K562 (cell line): ENCODE measurements around the gene LAMTOR1. TPM values are rescaled to one million over a fixed set of nuclear protein-coding genes. Genes with fewer than 3 reads are reported as not detected.

Experiments
- ATF7 ChIP-seq: fragments of 450-650 bp; IDR thresholded peaks from 2 replicates; pipeline ENCODE4 v1.7.1; 2014; ENCODE audit warnings: mild to moderate bottlenecking, moderate library complexity
- BDP1 ChIP-seq: IDR thresholded peaks from 3 replicates; pipeline ENCODE4 v1.6.1; 2011; ENCODE audit not compliant: insufficient read length, insufficient read depth
- BHLHE40 ChIP-seq: IDR thresholded peaks from 2 replicates; pipeline ENCODE4 v1.6.1; 2011; ENCODE audit warnings: low read length, improper control_type of control experiment
- CBX3 ChIP-seq, 2 experiments: IDR thresholded peaks; 1 replicate in 1 of 2; 2 replicates in 1 of 2; pipeline ENCODE4 v1.6.1; 2012; ENCODE audit warnings: inconsistent platforms in 2 of 2, low read length in 2 of 2, borderline replicate concordance in 1 of 2, control low read depth in 1 of 2
- CTCF ChIP-seq, 3 experiments: IDR thresholded peaks in 2 of 3; conservative IDR thresholded peaks in 1 of 3; 2 replicates each; pipeline ENCODE4 v1.5.1; 2011 to 2012; ENCODE audit warnings: low read length in 3 of 3, mild to moderate bottlenecking in 3 of 3, control low read depth in 2 of 3, improper control_type of control experiment in 1 of 3, inconsistent platforms in 1 of 3, low read depth in 1 of 3, mixed read lengths in 1 of 3, moderate library complexity in 1 of 3; ENCODE audit not compliant: insufficient read depth in 2 of 3
- EGR1 ChIP-seq: fragments of 450-650 bp; conservative IDR thresholded peaks from 2 replicates; pipeline ENCODE4 v1.6.1; 2017; ENCODE audit warnings: mild to moderate bottlenecking
- HCFC1 ChIP-seq: IDR thresholded peaks from 2 replicates; pipeline ENCODE4 v1.6.1; 2012; ENCODE audit warnings: low read depth, low read length, improper control_type of control experiment
- ILK ChIP-seq: fragments of 450-650 bp; IDR thresholded peaks from 2 replicates; pipeline ENCODE4 v1.6.1; 2016; ENCODE audit warnings: missing genetic modification characterization, low read depth, mild to moderate bottlenecking, missing compliant biosample characterization, moderate library complexity, borderline replicate concordance
- KLF1 ChIP-seq: fragments of 450-650 bp; IDR thresholded peaks from 2 replicates; pipeline ENCODE4 v1.6.1; 2016; ENCODE audit warnings: missing genetic modification characterization, missing compliant biosample characterization
- MXI1 ChIP-seq: IDR thresholded peaks from 2 replicates; pipeline ENCODE4 v1.6.1; 2011; ENCODE audit warnings: low read depth, mild to moderate bottlenecking, improper control_type of control experiment, low read length
- NFE2L1 ChIP-seq: fragments of 450-650 bp; IDR thresholded peaks from 2 replicates; pipeline ENCODE4 v1.6.1; 2016; ENCODE audit warnings: missing genetic modification characterization, low read depth, mild to moderate bottlenecking, missing compliant biosample characterization, moderate library complexity, borderline replicate concordance
- NONO ChIP-seq, 2 experiments: fragments of 200-400 bp in 1 of 2; fragments of 450-650 bp in 1 of 2; formaldehyde crosslinking in 1 of 2; IDR thresholded peaks; 2 replicates each; pipeline ENCODE4 v1.6.1; 2017; ENCODE audit warnings: low read depth in 2 of 2, mild to moderate bottlenecking in 2 of 2, moderate library complexity in 2 of 2, low read length in 1 of 2
- NR2C2 ChIP-seq, 2 experiments: fragments of 200-800 bp in 1 of 2; sonication (Bioruptor generic) in 1 of 2; sonication (generic) in 1 of 2; formaldehyde crosslinking in 1 of 2; IDR thresholded peaks; 2 replicates each; pipeline versions ENCODE4 v1.6.1 to v1.8.0; 2016 to 2022; ENCODE audit warnings: mild to moderate bottlenecking in 1 of 2, missing compliant biosample characterization in 1 of 2, missing genetic modification characterization in 1 of 2, missing genetic modification reagents in 1 of 2
- POLR3A ChIP-seq: IDR thresholded peaks from 2 replicates; pipeline ENCODE4 v1.6.1; 2011; ENCODE audit warnings: borderline replicate concordance, mild to moderate bottlenecking, moderate library complexity; ENCODE audit not compliant: insufficient read length, insufficient read depth; ENCODE audit errors: extremely low read depth
- RBM14 ChIP-seq: fragments of 200-400 bp; formaldehyde crosslinking; IDR thresholded peaks from 2 replicates; pipeline ENCODE4 v1.6.1; 2018; ENCODE audit warnings: low read depth, mild to moderate bottlenecking, low read length, moderate library complexity, borderline replicate concordance; ENCODE audit not compliant: insufficient read depth
- REST ChIP-seq, 2 experiments: fragments of 450-650 bp; formaldehyde crosslinking in 1 of 2; IDR thresholded peaks; 2 replicates each; pipeline versions ENCODE4 v1.4.0 to v1.6.1; 2014 to 2020; ENCODE audit warnings: mild to moderate bottlenecking in 2 of 2, borderline replicate concordance in 1 of 2, low read depth in 1 of 2
- SMC3 ChIP-seq: conservative IDR thresholded peaks from 2 replicates; pipeline ENCODE4 v1.6.1; 2011; ENCODE audit warnings: low read depth, low read length, improper control_type of control experiment; ENCODE audit not compliant: insufficient read depth
- ZNF324 ChIP-seq: fragments of 250-450 bp; sonication (Bioruptor Pico); IDR thresholded peaks from 2 replicates; pipeline ENCODE4 v1.4.0; 2020; ENCODE audit warnings: mild to moderate bottlenecking
- polyA plus RNA-seq, 8 experiments: library from polyadenylated mRNA; depleted of rRNA in 4 of 8; stranded (reverse) in 5 of 8; unstranded in 3 of 8; fragments of >200 nt; fragmentation: Nextera tagmentation in 2 of 8; fragmentation: Illumina TruSeq in 1 of 8; extraction: Ambion mirVana in 2 of 8; extraction: Trizol in 1 of 8; gene quantifications; 2 replicates each; pipeline versions ENCODE4 v1.2.1 to v1.2.3, GENCODE V29; 2011 to 2014; ENCODE audit warnings: inconsistent platforms in 1 of 8, missing spikeins in 1 of 8
- total RNA-seq, 7 experiments: library from RNA; depleted of rRNA in 6 of 7; stranded (reverse); fragments of >200 nt in 6 of 7; fragmentation: Illumina TruSeq in 2 of 7; extraction: Trizol in 2 of 7; gene quantifications; 2 replicates each; pipeline versions ENCODE4 v1.2.1 to v1.2.3, GENCODE V29; 2011 to 2021; ENCODE audit warnings: low replicate concordance in 1 of 7

Gene LAMTOR1
- total and polyA plus RNA-seq, 9 of the 15 experiments (the other 6 are each of a cell fraction or from before 2014, with no cell fraction given), result 62.6 to 104 (median 85.3) TPM

DNA sequence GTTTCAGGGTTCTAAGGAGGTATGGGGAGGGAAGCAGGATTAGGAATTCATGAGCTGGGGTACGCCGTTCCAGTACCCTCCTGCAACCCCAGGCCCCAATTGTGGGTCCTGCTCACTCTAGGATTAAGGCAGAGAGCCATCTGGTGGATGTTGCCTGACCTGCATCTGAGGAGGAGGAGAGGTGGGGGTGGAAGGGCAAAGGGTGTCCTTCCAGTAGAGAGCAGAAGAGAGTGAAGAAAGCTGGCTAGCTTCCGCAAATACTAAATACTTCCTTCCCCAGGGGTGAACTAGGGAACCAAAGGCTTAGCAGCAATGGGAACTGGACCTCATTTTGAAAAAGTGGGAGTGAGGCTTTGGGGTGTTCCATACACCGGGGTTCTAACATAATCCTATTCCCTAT is 11.8 kb downstream of the LAMTOR1 start (continued):
- no peak for TF ChIP-seq CBX3 (IDR thresholded peaks at IDR 0.05; ENCODE audit: borderline replicate concordance in 1 of 2, low read length in 2 of 2)
- TF ChIP-seq REST (IDR thresholded peaks at IDR 0.05; ENCODE audit: borderline replicate concordance), result peak; percentile 90
- no peak for TF ChIP-seq REST (CRISPR knock-in tag; IDR thresholded peaks at IDR 0.05; ENCODE audit: low read depth)
- no peak for TF ChIP-seq ILK (tag)
- no peak for TF ChIP-seq ATF7
- 0 out of 2 replicates have a peak, but pooled peaks have one; percentile 33 for TF ChIP-seq NR2C2 (CRISPR knock-in tag; IDR thresholded peaks at IDR 0.05)
- TF ChIP-seq NR2C2 (tag; IDR thresholded peaks at IDR 0.05), result peak; percentile 92
- TF ChIP-seq BDP1, result no peak
- TF ChIP-seq NFE2L1 (tag), result no peak
- TF ChIP-seq CTCF (IDR thresholded peaks at IDR 0.05 in 2 of 3, conservative IDR thresholded peaks at IDR 0.05 in 1 of 3; ENCODE audit: insufficient read depth in 2 of 3, low read depth in 1 of 3, low read length in 3 of 3), result peak; percentile 93 to 99 (median 98)
- no peak for TF ChIP-seq MXI1
- no peak for TF ChIP-seq KLF1 (tag)
- peak; percentile 91 for TF ChIP-seq SMC3
- no peak for TF ChIP-seq BHLHE40
- TF ChIP-seq RBM14, result no peak
- TF ChIP-seq ZNF324 (CRISPR knock-in tag), result no peak
- TF ChIP-seq POLR3A, result no peak
- TF ChIP-seq HCFC1, result no peak
- peak; percentile 63 for TF ChIP-seq EGR1
- no peak for TF ChIP-seq NONO (IDR thresholded peaks at IDR 0.05; ENCODE audit: low read depth in 2 of 2, low read length in 1 of 2)
